Vagina (tissue), 2 donors: ENCODE measurements around the gene MMEL1.

ENCODE experiments used
- CTCF ChIP-seq, 3 experiments: fragments of 450-650 bp in 2 of 3; fragments of 200-600 bp in 1 of 3; sonication (generic) in 1 of 3; IDR thresholded peaks; one replicate each; pipeline ENCODE4 v1.5.1; 2017 to 2019; ENCODE audit warnings: antibody characterized with exemption in 3 of 3, mild to moderate bottlenecking in 2 of 3, moderate library complexity in 2 of 3
- POLR2AphosphoS5 ChIP-seq, 2 donors: sonication (generic); formaldehyde crosslinking; IDR thresholded peaks; one replicate each; pipeline ENCODE4 v1.9.0; 2017; ENCODE audit warnings: antibody characterized with exemption in 2 of 2, mild to moderate bottlenecking in 2 of 2, low read depth in 1 of 2; ENCODE audit not compliant: insufficient read depth in 1 of 2

- TF ChIP-seq CTCF (IDR thresholded peaks at IDR 0.05) (no peak), POLR2AphosphoS5 (IDR thresholded peaks at IDR 0.05; ENCODE audit: insufficient read depth in 1 of 2, low read depth in 1 of 2) (no peak)
These were observed 49.5 kb downstream of the MMEL1 start for GRCh38 chr1:2583331-2583791.
